ENCODE measurements around the gene MGAT4A.

MGAT4A gene

DNA sequence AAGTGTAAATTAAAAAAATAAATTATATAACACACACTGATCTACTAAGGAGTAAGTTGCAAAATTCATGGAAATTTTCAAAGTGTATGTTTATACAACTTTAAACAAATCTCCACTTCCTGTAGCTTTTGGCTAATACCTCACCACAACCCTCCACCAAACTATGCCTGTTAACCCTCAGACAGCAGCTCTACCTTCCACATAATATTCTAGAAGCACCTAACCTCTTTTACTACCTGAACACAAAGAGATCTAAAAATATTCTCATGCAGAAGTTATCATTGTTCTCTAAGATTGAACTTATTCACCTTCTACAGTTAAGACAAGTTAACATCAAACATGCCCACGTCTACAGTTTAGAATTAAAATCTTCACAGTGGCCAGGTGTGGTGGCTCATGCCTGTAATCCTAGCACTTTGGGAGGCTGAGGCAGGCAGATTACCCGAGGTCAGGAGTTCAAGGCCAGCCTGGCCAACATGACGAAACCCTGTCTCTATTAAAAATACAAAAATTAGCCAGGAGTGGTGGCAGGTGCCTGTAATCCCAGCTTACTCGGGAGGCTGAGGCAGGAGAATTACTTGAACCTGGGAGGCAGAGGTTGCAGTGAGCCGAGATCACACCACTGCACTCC lies 2.7 kb downstream of the MGAT4A start:
- peak; percentile 29 for DNase-seq

DNA sequence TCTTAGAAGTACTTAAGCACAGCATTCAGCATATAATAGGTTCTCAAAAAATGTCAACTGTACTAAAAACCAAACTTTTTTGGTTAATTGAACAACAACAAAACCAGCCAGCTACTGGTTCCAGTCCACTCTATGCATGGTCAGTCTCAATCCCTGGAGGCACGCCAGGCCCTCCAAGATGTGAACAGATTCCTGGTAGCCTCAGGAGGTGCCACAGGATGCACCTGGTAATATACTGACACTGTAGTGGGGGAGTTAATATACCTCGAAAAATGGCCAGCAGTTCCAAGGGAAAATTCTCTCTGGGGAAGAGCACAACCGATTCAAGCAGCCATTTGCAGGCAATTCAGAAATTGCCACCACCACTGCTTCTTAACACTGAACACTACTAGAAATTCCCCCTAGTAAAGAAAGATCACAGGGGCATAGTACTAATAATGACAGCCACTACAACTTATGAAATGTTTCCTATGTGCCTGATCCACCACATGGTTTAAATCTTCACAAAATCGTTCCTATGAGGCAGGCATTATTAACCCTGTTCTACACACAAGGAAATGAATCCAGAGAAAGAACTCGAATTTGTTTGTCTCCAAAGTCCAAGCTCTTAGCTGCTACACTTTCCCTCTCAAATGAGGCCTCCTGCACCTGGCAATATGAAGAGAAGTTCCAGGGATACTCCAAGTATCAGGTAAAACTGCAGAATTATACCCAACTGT lies 3.4 kb downstream of the MGAT4A start:
- peak; percentile 61 for DNase-seq

DNA sequence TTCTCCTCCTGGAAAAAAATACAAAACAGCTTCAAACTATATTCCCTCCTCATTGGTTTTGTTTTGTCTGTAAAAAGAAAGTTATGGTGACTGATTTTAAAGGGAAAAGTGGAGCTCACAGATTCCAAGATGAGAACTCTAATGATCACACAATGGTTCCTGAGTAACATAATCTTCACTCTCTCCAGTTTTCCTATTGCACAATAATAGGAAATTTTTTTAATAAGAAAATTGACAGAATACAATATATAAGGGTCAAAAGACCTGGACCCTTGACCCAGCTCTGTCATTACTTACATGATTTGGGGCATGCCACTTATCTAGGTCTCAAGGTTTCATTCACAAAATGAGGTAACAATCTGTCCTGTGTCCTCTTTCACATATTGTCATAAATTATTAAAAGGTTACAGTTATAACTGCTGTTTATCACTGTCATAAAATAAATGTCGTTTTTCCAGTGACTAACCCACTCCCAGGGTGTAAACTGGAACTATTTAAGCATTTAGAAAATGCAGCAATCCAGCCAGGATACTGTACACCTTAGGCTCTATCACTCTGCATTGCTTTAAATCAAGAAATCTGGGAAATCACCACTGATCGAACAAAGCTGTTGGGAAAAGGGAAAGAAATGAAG lies 4.1 kb downstream of the MGAT4A start:
- DNase-seq, result no peak

DNA sequence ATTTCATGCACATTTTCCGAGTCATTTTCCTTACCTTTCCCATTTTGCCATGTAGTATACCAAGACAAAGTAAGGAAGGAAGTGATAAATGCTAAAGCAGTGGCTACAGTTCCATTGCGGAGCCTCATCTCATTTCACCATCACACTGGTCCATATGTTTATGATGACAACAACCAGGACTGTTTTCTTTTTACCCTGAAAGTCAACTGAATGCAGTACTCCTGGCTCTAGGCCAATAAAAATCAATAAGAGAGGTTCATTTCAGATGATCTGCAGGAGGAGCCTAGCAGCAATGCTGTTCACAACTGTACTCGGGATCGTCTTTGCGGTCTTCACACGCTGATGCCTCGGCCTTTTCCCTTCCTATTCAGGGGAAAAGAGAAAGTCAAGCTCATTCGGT lies 4.7 kb downstream of the MGAT4A start:
- no peak for DNase-seq

DNA sequence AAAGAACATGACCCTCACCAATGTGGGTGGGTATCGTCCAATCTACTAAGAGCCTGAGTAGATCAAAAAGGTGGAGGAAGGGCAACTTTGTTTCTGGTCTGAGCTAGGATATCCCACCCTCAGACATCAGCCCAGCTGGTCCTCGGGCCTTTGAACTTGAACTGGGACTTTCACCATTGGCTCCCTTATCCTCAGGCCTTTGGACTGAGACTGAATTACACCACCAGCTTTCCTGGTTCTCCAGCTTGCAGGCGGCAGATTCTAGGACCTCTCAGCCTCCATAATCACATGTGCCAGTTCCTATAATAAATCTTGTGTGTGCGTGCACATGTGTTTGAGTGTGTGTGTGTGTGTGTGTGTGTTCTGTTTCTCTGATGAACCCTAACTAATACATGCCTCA lies 10.6 kb downstream of the MGAT4A start:
- DNase-seq, result no peak

DNA sequence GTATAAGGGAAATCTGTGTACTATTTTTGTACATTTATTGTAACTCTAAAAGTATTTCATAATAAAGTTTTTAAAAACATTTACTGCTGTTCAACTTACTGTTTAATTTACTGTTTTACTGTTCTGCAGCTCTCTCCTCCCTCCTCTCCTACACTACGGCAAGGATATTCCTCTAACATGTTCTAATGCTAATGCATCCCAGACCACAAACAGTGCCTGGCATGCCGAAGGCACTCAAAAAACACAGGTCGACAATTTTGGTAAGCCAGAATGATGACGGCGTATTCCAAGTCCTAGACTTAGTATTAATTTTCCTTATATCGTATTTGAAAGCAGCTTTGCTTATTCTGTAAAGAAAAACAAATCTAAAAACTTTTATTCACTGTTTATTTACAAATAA lies 13.3 kb downstream of the MGAT4A start:
- no peak for DNase-seq

DNA sequence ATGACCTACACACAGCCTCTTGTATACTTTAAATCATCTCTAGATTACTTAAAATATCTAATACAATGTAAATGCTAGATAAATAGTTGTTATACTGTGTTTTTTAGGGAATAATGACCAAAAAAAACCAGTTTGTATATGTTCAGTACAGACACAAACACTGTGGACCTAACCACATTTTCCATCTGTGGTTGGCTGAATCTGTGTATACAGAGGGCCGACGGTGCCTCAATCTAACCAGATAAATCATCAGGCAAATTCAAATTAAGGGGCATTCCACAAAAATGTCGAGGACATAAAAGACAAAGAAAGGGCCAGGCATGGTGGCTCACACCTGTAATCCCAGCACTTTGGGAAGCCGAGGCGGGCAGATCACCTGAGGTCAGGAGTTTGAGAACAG lies 14.1 kb downstream of the MGAT4A start:
- no peak for DNase-seq

DNA sequence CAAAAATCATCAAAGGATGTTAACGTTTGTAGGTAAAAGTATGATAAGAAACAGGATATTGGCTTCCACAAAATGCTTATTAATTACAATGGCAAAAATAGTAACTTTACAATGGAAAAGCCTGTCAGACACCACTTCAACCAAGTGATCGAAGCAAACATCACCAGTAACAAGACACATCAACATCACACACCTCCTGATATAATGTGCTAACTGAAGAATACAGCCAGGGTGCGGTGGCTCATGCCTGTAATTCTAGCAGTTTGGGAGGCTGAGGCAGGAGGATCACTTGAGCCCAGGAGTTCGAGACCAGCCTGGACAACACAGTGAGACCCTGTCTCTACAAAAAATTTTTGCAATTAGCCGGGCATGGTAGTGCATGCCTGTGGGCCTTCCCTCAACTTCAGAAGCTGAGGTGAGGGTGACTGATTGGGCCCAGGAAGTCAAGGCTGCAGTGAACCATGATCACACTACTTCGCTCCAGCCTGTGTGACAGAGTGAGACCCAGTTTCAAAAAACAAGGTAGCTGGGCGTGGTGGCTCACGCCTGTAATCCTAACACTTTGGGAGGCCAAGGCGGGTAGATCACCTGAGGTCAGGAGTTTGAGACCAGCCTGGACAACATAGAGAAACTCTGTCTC lies 15.0 kb downstream of the MGAT4A start:
- DNase-seq, result no peak

DNA sequence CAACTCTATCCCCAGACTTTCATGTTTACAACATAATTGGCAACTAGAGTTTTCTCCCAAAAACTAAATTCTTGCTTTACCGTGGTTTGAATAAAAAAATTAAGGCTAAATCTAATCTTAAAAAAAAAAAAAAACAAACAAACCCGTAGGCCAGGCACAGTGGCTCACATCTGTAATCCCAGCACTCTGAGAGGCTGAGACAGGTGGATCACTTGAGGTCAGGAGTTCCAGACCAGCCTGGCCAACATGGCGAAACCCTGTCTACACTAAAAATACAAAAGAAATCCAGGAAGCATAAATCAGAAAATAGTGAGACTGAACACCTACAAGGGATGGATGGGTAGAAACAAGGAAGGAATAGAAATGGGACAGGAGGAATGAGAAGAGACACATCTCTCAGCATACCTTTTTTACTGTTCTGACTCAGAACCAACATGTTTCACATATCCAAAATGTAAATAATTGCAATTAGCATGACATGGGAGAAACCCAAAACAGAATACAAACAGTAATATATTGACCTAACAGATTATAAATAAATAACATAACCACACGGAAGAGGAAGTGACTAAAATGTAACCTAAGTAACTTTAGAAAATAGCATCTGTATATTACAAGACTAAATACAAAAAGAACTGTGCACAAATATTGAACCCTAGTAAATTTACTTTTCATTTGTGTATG lies 17.5 kb downstream of the MGAT4A start:
- DNase-seq, result no peak

DNA sequence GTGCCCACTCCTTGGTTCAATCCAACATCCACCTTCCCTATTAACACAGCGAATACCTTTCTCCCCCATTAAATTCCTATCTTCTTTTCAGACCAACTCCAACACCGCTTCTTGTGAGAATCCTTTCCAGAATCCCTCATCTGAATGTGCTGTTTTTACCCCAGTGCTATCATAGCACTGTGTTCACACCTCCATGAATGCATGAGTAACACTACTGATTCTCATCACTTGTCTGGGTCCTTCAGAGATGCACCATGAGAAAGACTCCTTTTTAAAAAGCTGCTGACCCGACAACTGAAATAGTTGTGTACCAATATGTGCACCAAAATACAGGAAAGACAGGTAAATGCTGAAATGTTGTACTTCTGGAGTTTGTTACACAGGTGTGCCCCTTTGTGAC lies 18.8 kb downstream of the MGAT4A start:
- DNase-seq, result no peak

DNA sequence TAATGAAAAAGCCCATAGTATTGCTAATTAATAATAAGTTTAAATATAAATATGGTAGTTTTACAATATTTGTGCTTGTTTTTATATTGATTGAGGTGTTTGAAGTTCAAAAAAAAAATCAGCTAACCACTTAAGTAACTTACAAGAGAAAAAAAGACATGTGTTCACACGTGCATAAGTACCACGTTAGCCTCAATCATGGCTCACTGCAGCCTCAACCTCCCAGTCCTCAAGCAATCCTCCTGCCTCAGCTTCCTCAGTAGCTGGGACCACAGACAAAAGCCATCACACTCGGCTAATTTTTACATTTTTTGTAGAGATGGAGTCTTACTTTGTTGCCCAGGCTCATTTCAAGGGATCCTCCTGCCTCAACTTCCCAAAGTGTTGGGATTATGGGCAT lies 19.4 kb downstream of the MGAT4A start:
- DNase-seq, result no peak

DNA sequence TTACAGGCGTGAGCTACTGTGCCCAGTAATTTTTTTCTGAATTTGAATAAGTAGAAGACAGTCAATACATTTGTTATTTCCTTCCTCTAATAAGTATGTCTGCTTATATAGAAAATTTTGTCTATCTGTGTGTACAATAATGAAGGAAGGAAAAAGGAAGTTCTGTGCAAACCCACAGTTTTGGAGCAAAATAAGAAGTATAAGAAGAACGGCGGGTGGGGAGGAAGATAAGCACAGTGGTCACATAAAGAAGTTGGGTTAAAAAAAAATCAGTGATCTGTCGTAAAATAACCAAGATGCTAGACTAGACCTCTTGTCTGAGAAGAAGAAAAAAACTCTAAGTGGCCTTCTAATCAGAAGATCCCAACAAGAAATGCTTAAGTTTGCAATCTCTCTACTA lies 20.2 kb downstream of the MGAT4A start:
- no peak for DNase-seq

DNA sequence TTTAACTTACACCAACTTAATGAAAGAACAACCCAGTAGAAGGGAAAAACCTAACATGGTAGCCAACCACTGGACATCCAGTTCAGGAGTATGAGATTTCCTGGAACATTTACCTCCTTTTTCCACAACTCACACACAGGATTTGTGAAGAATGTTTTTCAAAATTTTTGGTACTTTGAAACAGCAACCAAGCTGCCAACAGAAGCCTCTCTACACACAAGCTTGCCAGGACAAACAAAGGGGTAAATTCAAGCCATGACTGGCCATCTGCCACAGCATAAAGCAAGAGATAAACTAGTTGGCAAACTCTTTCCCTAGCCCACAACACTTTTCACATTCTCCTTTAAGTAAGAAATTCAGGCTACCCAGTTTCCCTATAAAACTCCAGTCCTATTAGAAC lies 21.4 kb downstream of the MGAT4A start:
- no peak for DNase-seq

DNA sequence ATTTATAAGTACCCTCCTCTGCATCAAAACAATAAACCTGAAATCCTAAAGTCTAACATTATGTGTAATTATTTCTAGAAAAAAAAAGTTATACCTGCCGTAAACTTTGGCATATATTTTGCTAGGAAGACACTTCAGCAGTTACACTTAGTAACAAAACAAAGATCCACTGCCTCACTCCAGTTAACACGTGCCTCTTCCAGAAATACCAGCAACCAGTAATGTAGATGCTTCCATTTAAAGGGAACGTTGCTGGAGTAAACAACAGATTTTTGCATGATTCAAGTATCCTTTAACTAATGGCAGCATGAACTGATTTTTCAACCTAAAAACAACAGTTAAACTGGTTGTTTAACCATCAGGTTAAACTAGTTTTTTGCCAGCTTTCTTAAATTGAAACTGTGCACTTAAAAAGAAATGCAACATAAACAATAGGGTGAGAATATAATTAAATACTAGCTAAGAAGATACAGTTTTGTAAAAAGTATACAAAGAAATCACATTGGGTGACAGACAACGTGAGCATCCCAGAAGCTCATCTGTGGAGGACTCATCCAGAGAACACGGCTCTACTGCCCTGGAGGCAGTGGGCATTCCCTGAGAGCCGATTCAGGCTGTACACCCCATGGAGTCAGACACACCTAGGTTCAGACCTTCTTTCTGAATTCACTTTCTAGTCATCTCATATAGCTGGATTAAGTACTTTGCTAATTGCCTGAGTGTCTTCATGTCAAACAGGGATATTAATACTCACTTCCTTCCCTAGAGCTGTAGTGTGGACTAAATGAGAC lies 22.3 kb downstream of the MGAT4A start:
- DNase-seq, result no peak

DNA sequence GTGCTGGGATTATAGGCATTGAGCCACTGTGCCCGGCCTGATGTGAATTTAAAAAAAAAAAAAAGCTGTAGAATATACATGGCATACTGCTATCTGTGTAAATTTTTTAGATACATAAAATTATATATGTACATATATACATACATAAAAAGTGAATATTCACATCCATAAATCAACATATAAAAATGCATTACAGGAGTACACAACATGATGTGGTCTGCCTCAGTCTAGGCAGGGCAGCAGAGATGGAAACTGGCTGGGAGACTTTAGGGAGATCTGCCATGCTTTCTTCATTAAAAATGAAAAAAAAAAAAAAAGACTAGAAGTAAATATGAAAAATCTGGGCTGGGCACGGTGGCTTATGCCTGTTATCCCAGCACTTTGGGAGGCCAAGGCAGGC lies 24.3 kb downstream of the MGAT4A start:
- no peak for DNase-seq

DNA sequence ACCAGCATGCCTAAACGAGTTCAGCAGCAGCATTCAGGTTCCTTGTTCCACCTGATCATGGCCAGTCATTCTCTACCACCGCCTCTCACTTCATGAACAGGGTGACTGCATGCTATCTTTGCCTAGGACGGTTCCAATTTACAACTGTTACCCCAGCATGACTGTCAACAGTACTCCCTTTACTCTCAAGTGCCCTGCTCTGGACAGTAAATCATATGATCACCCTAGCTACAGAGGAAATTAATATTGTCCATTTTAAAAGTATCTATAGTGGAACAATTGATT lies 25.7 kb downstream of the MGAT4A start:
- no peak for DNase-seq

DNA sequence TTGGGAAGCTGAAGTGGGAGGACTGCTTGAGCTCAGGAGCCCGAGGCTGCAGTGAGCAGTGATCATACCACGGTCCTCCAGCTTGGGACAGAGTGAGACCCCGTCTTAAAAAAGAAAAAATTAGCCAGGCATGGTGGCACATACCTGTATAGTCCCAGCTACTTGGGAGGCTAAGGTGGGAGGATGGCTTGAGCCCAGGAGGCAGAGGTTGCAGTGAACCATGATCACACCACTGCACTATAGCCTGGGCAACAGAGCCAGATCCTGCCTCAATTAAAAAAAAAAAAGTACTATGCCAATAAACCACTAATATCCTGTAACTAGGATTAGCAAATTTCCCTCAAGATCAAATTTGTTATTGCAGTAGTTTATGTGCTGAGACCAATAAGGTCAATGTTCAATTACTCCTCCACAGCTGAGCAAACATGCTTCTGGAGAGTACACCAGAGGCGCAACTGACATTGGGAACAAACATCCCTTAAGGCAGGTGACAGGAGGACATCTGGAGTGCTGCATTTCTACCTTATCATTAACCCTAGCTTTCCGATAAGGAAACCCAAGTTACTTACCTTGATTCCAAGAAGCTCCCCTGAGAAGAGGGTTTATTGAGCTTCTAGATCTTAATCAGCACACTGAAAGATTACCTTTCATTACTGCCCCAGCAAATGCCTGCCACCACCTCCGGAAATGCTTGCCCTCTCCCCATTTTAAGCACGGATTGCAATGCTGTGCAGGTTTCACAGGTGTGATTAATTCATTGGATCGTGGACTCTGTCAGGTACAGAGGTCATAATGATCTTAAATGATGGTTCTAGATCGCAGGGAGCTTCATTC lies 26.2 kb downstream of the MGAT4A start:
- DNase-seq, result no peak

DNA sequence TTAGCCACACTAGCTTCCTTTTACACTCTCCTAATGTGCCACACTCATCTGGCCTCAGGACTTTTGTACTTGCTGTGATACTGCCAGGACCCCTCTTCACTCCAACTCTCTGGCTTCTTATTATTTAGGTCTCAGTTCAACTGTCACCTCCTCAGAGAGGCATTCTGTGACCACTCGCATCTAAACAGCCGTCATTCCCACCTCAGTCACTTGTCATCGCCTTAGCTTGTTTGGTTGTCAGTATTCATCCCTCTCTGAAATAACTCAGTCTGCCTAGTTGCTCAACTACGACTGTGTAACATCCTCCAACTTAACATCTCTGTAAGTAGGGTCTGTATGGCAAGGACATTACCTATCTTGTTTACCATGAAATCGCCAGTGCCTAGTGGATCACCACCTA lies 27.2 kb downstream of the MGAT4A start:
- no peak for DNase-seq

DNA sequence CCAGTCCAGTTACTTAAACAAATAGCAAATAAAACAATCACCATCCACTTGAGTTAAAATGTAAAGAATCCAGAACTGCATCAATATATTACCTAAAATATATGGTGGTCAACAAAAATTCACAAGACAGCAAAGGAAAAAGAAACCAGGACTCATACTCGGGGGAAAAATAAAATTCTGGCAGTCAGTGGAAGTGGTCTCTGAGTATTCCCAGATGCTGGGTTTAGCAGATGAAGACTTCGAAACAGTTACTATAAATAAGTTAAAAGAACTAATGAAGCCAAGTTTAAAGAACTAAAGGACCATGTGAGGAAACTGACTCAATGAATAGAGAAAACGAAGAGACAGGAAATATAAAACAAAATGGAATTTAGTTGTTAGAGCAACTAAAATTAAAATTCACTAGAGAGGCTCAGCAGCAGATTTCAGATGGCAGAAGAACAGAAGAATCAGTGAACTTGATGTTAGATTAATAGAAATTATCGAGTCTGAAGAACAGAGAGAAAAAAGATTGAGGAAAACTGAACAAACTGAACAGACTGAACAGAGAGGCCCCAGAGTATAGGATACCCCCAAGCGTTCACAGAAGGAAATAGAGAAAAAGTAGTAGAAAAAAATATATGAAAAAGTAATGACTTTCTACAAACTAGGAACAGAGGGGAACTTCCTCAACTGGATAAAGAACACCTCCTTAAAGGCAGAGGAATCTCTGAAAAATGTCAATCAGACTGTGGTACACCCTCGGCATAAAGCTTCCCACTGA lies 27.9 kb downstream of the MGAT4A start:
- no peak for DNase-seq

DNA sequence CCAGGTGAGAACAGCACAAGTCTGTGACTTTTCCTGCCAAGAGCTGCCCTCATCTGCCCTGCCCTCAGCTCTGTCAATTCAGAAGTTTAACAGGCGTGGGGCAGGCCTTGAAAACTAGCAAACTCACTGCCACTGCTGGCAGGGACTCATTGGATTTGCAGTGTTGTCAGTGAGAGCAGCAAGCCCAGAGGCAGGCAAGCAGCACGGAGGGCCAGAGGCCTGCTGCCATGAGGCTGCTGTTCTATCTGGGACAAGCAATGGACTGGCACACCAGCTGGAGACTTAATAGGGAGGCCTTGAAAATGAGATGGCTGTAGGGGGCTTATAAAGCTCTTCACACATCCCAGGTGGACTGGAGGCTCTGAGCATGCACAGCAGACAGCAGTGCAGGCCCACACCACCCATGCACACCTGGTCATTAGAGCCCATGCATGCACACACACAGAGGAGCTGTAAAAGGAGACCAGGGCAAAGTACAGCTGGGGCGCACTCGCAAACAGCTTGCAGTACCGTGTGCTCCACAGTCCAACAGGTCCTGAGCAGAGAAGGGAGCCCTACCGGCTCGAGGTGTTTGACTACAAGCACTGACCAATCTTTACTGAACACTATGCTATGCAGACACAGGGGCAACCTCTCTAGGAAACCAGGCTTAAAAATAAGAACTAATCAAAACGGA lies 28.7 kb downstream of the MGAT4A start:
- peak; percentile 15 for DNase-seq

DNA sequence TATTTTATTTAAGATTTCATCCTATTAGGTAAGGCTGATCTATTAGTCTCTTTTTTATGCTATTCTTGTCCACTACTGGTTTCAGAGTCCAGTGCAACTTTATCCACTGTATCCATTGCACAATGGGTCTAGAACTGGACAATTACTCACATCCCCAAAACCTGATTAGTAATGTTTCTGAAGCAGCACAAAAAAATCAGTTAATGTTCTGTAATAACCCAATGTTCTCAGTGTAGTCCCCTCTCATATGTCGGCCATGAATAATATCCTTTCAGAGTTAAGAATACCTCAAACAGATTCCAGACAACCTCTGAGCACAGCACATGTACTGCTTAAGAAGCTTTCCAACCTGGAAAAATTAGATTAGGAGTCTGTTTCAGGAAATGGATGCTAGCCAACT lies 29.7 kb downstream of the MGAT4A start:
- DNase-seq, result no peak

Data from RPMI8226 (cell line).